Astrocyte (in vitro differentiated cells and primary cell): ENCODE measurements around the gene UGT2A1.

Experiments
- CTCF ChIP-seq: IDR thresholded peaks from 2 replicates; pipeline ENCODE4 v1.5.1; 2011; ENCODE audit warnings: low read depth, mild to moderate bottlenecking, inconsistent platforms, low read length, moderate library complexity; ENCODE audit not compliant: insufficient read depth
- EZH2 ChIP-seq: IDR thresholded peaks from 2 replicates; pipeline ENCODE4 v1.6.1; 2012; ENCODE audit warnings: mild to moderate bottlenecking, low read length, inconsistent platforms; ENCODE audit not compliant: insufficient read depth

DNA sequence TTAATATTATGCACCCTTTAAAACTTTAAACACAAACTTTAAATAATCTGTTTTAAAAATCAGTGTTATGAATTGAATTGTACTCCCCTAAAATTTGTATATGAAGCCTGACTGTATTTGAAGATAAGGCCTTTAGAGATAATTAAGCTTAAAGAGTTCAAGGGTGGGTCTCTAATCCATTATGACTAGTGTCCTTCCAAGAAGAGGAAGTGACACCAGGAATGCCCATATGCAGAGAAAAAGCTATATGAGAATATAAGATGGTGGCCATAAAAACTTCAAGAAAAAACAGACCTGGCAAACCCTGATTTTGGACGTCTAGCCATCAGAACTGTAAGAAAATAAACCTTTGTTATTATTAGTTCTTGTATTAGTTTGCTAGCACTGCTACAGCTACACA is 42.6 kb downstream of the UGT2A1 start:
- TF ChIP-seq CTCF (no peak), EZH2 (no peak)
